Measurements from ENCODE around the gene CDHR1.

- TF ChIP-seq CTCF (IDR thresholded peaks at IDR 0.05) (no peak), POLR2A (IDR thresholded peaks at IDR 0.05) (no peak)
Observed at GRCh38 chr10:84221916-84222315, 27.6 kb downstream of the CDHR1 start.

All from heart left ventricle (tissue), 13 donors.